H1 (cell line): ENCODE data around the gene NETO1. TPM values are rescaled to one million over a fixed set of nuclear protein-coding genes. Genes with fewer than 3 reads are reported as not detected.

Experiments used
- BRCA1 ChIP-seq: IDR thresholded peaks from 2 replicates; pipeline ENCODE4 v1.6.1; 2012; ENCODE audit warnings: low read depth, low read length, improper control_type of control experiment
- EZH2 ChIP-seq: fragments of 200-600 bp; sonication (generic); IDR thresholded peaks from 2 replicates; pipeline ENCODE4 v1.7.1; 2012; ENCODE audit warnings: low read depth, mild to moderate bottlenecking, moderate library complexity, low read length, inconsistent platforms; ENCODE audit not compliant: severe bottlenecking
- KDM4A ChIP-seq: IDR thresholded peaks from one replicate; pipeline ENCODE4 v1.7.1; 2012; ENCODE audit warnings: low read depth, mild to moderate bottlenecking, moderate library complexity, low read length, inconsistent platforms; ENCODE audit not compliant: severe bottlenecking
- KDM5A ChIP-seq: fragments of 200-600 bp; IDR thresholded peaks from 2 replicates; pipeline ENCODE4 v1.7.1; 2012; ENCODE audit warnings: mild to moderate bottlenecking, low read length, inconsistent platforms, mixed read lengths
- POLR2A ChIP-seq, 2 experiments: IDR thresholded peaks; 1 replicate in 1 of 2; 2 replicates in 1 of 2; pipeline ENCODE4 v1.6.1; 2011; ENCODE audit warnings: low read depth in 2 of 2, low read length in 2 of 2, mild to moderate bottlenecking in 2 of 2; ENCODE audit errors: control extremely low read depth in 1 of 2
- SP1 ChIP-seq: IDR thresholded peaks from 2 replicates; pipeline ENCODE4 v1.6.1; 2011; ENCODE audit warnings: low read depth, low read length
- TAF1 ChIP-seq: IDR thresholded peaks from 2 replicates; pipeline ENCODE4 v1.6.1; 2011; ENCODE audit warnings: mild to moderate bottlenecking, low read depth, low read length
- polyA plus RNA-seq, 7 experiments: library from polyadenylated mRNA; depleted of rRNA in 3 of 7; stranded (reverse) in 5 of 7; unstranded in 2 of 7; fragments of >200 nt in 5 of 7; fragments of 200-250 nt in 2 of 7; gene quantifications; 1 replicate in 5 of 7; 2 replicates in 1 of 7; 4 replicates in 1 of 7; pipeline versions ENCODE4 v1.2.1 to v1.2.3, GENCODE V29; 2011 to 2013; ENCODE audit warnings: missing spikeins in 2 of 7, mixed read lengths in 2 of 7
- total RNA-seq: library from RNA; stranded (reverse); fragmentation: NEBNext Ultra II Directional; extraction: Animal tissue kit (Norgen Biotek cat#: 25700); gene quantifications from 2 replicates; pipeline ENCODE4 v1.2.1, GENCODE V29; 2021
- TF ChIP-seq, protein P1 (sequence below): IDR thresholded peaks from 2 replicates; pipeline ENCODE4 v1.6.1; 2012; ENCODE audit warnings: low read length, inconsistent platforms

The NETO1 gene
- total and polyA plus RNA-seq, 2 of the 8 experiments (the other 6 are each of a cell fraction or from before 2014, with no cell fraction given): 3.0 to 19.3 TPM

DNA sequence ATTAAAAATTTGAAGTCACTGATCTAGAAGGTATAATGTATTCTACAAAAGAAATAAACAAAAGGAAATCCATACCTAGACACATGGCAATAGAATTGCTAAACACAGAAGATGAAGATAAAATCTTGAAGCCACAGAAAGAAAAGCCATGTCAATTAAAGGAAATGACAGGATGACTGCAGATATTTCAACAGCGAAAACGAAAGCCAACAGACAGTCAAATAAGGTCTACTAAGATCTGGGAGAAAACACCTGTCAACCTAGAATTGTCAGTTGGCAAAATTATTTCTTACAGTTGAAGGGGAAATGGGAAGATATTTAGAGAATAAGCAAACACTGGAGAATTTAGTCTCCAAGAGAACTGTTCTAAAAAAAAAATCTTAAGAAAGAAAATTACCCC is 39.2 kb downstream of the NETO1 start (continued):
- no peak for TF ChIP-seq TAF1
- TF ChIP-seq, protein P1, sequence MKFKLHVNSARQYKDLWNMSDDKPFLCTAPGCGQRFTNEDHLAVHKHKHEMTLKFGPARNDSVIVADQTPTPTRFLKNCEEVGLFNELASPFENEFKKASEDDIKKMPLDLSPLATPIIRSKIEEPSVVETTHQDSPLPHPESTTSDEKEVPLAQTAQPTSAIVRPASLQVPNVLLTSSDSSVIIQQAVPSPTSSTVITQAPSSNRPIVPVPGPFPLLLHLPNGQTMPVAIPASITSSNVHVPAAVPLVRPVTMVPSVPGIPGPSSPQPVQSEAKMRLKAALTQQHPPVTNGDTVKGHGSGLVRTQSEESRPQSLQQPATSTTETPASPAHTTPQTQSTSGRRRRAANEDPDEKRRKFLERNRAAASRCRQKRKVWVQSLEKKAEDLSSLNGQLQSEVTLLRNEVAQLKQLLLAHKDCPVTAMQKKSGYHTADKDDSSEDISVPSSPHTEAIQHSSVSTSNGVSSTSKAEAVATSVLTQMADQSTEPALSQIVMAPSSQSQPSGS: no peak
- TF ChIP-seq SP1: no peak
- TF ChIP-seq KDM4A: no peak
- no peak for TF ChIP-seq KDM5A
- TF ChIP-seq BRCA1: no peak
- TF ChIP-seq EZH2: no peak
- no peak for TF ChIP-seq POLR2A (IDR thresholded peaks at IDR 0.05; ENCODE audit: control extremely low read depth in 1 of 2, low read depth in 2 of 2, low read length in 2 of 2)
